Stimulated activated CD4-positive, alpha-beta T cell treated with anti-CD3 and anti-CD28 coated beads, Interleukin-15, amount 100 ng/mL, for 24 hours (primary cell): ENCODE data around the gene PKP1.

Experiments
- DNase-seq: peaks from one replicate; pipeline ENCODE4 v3.0.0-alpha.2; 2020

Gene PKP1

DNA sequence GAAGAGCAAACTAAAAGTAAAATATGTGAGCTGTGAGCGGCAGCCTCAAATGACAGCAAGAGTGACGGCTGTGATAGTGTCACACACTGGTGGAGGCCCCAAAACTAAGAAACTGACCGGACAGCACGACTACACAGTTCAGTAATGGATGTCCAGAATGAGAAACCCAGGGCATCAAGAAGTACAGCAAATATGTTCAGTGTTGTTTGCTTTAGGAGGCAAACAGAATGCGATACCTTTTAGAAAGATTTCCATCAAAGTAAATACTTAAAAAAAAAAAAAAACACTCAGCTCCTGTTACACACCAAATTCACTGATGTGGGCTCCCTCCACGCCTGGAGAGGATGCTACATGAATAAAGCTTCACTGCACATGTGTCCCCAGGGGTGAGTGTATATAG lies 1.1 kb upstream of the PKP1 start:
- no peak for DNase-seq

GRCh38 chr1:201283836-201284553 lies 689 bp downstream of the PKP1 start:
- no peak for DNase-seq

GRCh38 chr1:201284636-201285035 lies 1.3 kb downstream of the PKP1 start:
- DNase-seq: no peak

DNA sequence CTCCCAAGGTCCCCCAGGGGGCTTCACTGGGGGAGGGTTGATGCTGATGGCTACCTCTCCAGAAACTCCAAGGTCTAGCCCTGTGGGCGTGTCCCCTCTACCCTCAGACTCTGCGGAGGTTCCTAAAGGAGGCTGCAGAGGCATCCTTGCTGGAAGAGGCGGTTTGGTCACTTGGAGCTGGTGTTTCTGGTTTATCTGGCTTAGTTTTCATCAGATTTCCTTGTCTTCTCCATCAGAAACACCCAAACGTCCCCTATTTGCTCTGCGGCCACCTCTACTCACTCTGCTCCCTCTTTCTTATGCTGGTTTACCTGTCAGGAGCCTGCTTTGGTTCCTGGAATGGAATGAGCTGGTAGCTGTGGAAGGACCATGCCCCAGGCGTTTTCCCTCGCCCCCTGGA lies 2.5 kb downstream of the PKP1 start:
- no peak for DNase-seq

DNA sequence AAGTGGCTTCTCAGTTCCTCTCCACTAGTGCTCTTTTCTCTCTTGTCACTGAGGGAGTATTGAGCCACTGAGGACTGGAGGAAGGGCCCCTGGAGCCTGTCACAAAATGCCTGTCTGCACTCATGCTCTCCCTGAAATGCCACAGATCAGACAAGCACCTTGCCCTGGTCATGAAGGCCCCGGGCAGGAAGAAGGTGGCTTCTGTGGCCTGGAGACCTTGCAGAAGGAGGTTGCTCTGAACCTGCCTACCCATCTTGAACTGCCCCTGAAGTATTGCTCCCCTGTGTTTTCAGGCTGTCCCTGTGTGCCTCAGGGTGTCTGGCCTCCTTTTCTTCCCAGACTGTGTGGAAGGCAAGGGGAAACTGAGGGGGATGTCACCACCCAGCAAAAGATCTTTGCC lies 3.1 kb downstream of the PKP1 start:
- no peak for DNase-seq

DNA sequence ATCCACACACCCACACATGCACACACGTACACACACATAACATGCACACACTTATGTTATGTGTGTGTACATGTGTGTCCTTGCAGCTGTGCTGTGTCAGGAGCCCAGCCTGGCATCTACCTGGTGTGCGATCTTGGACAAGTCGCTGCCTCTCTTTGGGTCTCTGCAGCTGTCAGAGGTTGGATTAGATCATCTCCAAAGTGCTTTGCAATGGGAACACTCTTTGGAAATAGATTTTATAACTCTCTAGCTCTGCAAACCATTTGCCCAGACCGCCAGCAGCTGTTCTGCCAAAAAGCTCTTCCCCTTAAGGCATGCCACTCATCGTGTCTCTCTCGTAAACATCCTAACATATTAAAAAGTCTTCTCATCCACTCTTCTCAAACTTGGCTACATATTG lies 4.7 kb downstream of the PKP1 start:
- no peak for DNase-seq

DNA sequence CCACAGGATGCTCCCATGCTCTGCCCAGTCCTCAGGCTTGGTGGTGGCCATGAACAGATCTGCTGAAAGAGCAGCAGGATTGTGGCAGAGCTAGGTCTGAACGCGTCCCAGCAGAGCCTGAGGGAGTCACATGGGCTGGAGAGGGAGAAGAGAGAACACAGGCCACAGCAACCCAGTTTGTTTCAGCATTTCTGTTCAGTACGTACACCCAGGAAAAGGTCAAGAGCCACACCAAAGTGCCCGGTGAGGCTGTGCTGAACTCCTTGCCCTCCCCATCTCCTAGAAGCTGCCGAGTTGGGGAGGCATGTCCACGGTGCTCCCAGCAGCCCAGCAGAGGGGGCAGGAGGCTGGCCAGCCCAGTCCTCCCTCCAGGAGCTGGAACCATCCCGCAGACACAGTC lies 5.5 kb downstream of the PKP1 start:
- DNase-seq: no peak

DNA sequence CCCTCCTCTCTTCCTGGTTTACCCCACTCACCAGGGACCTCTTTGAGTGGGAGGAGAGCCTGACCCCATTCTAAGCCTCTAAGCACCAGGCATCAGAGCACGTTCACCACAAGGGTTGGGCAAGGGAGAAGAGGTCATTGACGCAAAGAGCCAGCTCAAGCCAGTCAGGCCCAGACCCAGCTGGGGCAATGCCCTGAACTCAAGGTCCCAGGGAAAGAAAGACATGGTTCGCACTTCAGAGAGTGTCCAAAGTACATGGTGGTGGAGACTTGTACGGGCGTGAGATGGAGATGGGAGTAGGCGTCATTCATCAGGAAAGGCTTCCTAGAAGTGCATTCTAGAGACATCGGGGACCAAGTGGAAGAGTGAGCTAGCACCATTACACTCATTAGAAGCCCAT lies 7.2 kb downstream of the PKP1 start:
- DNase-seq: no peak

DNA sequence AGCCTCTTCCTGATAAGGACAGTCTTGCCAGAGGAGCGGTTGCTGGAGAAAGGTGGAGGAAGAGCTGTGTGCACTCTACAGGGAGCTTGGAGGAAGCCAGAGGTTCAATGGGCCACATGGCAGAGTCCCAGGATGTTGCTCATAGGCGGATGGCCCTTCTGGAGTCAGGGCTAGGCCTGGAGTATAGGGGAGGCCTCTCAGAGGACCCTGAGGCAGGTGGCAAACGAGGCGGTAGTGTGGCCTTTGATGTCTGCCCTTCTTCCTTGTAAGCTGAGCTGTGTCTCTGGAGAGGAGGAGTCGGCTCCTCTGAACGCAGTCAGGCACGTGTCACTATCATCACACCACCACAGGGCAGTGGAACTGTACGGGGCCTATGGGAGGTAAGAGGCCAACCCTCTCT lies 8.6 kb downstream of the PKP1 start:
- no peak for DNase-seq

GRCh38 chr1:201294876-201295275 lies 11.6 kb downstream of the PKP1 start:
- no peak for DNase-seq

DNA sequence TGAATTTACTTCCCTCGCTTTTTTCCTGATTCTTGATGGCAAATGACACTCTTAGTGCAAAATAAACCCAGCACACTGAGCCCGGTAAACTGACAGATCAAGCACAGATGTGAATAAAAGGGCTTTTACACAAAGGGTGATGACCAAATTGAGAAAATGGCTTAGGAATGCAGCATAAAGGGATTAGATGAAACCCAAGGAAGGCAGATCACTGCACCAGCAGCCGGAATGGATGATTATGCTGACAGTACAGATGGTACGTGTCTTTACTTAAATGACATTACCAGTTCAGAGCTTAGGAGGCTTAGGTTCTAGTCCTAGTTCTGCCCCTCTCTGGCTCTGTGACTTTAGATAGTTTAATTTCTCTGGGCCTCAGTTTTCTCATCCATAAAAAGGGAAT lies 12.0 kb downstream of the PKP1 start:
- no peak for DNase-seq

- DNase-seq: no peak
Measured at GRCh38 chr1:201295861-201296260, 12.6 kb downstream of the PKP1 start.

DNA sequence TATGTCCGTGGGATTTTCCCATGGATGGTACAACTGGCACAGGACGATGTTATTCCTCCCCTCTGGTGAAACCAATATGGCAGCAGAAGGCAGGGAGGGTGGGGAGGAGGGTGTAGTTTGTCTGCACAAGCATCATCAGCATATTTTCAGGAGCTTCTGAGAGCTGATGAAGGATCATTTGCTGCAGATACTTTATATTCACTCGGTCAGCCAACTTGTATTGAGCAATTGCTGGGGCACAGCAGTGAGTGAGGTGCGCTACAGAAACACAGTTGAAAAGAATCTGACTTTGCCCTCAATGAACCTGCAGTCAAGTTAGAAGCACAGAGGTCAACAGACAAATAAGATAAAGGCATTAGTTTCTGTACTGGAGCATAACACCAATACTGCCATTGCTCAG lies 13.0 kb downstream of the PKP1 start:
- no peak for DNase-seq

DNA sequence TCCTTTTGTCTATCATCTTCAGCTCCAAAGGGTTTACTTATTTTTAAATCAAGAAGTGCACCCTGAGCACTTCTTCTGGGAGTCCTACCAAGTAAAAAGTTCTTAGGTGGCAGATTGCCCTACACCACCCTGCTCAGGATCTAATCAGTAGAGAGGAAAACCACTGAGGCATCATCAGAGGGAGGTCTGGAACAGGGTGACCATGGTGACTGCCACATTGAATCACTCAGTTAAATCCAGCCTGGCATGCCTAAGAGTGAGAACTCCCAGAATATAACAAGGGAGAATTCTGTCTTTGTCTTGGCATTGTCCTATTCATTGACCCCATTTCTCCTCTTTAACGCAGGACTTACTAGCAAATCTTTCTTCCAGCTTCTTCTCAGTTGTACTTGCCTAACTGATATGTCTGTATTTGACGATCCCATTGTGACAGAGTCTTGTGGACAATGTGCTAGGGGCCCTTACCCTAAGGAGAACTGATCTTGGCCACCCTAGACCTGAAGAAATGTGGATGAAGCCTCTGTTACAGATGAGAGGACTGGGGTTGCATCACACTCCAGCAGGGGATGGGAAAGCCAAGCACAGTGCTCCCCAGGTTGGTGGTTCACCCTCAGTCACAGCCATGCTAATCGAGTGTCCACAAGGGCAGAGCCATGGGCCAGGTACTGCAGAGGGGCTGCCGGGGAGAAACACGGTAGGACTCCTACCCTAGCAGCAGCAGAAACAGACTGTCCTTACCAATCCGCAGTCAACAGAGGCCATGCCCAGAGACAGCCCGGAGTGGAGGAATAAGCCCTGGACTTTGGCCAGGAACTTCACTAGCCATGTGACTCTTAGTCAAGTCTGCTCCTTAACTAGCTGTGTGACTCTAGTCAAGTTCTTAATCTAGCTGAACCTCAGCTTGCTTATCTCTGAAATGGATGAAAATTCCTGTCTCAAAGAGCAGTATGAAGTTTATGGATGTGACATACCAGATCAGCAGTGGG lies 15.4 kb downstream of the PKP1 start:
- DNase-seq: no peak

- DNase-seq: no peak
Measured at GRCh38 chr1:201299968-201300367, 16.7 kb downstream of the PKP1 start.

DNA sequence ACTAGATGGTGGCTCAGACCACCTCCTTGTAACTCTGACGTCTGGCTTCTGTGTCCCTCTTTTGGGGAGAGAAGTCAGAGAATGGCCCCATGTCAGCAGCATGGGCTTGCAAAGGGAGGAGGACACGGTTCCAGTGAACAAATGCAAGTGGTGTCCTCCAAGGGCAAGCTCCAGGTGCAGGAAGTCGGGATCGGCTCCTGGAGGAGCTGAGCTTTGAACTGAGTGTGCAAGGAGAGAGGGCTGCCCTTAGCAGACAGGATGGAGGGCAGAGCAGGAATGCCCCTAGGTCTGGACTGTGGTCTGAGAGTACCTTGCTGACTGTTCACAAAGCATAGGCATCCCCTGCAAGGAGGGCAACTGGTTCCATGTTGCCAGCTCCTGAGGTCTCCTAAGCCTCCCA lies 17.3 kb downstream of the PKP1 start:
- DNase-seq: no peak

- no peak for DNase-seq
Measured at GRCh38 chr1:201302163-201303152, 19.2 kb downstream of the PKP1 start.

DNA sequence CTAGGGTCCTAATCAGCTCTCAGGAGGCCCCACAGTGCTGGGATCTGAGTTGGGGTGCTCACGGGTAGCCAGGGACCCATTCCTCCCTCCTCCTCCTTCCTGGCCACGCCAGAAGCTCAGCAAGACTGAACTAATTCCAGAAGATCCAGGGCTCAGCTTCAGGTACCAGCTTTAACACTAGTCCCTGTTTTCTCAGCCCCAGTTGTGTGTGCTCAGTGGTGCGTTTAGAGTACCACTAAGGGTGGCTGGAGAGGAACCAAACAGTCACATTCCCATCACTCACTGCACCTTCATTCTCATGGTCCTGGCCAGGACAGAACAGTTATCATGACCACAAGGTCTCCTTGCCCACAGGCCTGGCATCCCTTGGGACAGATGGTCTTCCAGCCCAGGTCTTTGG lies 20.8 kb downstream of the PKP1 start:
- no peak for DNase-seq

DNA sequence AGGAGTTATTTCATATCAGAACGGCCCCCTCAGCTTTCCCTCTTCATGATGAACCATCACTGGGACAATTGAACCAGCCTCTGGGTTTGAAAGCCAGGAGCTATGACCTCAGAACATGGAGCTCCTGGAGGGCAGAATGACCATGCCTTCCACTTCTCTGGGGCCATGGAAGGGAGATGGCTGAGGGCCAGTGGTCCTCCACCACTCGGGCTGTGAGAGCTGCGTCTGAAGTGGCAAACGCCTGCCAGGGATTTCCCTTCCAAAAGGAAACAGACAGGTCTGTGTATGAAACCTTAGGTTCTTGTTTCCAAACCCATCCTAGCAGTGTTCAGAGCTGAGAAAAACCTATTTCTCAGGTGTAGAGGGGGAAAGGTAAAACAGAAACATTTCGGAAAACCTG lies 22.5 kb downstream of the PKP1 start:
- DNase-seq: no peak

DNA sequence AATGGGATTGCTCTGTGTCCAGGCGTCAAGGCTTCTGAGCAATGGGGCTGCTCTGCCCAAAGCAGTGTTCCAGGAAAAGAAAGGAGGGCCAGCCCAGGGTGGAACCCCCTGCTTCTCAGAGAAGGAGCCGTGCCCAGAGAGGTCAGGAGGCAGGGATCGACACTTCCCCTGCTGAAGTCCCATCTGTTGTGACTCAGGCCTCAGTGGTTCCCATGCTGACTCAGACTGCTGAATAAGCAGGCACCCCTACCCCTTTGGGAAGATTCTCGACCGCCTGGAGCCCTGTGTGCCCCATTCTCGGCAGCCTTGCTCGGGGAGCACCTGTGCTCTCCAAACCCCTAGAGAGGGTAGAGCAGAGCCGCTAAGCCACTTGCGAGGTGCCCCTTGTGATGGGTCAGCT lies 23.9 kb downstream of the PKP1 start:
- DNase-seq: no peak

- no peak for DNase-seq
Measured at GRCh38 chr1:201307760-201308499, 24.6 kb downstream of the PKP1 start.

GRCh38 chr1:201309416-201309815 lies 26.1 kb downstream of the PKP1 start:
- DNase-seq: peak; percentile 21
